Endodermal cell (in vitro differentiated cells): Measurements from ENCODE around the gene IL22RA2. TPM values are rescaled to one million over a fixed set of nuclear protein-coding genes. Genes with fewer than 3 reads are reported as not detected.

ENCODE experiments used
- DNase-seq: peaks from one replicate; pipeline ENCODE4 v3.0.0-alpha.2; 2017
- H3K27ac ChIP-seq: 2 replicates; pipeline ENCODE4 v1.5.1; 2013; ENCODE audit warnings: mild to moderate bottlenecking, low read depth, low read length, moderate library complexity
- H3K27me3 ChIP-seq: 2 replicates; pipeline ENCODE4 v1.6.1; 2013; ENCODE audit warnings: mild to moderate bottlenecking, low read length, moderate library complexity; ENCODE audit not compliant: insufficient read depth, control insufficient read depth, poor library complexity, severe bottlenecking
- H3K36me3 ChIP-seq: 2 replicates; pipeline ENCODE4 v1.7.0; 2013; ENCODE audit warnings: mild to moderate bottlenecking, low read length, moderate library complexity; ENCODE audit not compliant: control insufficient read depth, insufficient read depth
- H3K4me1 ChIP-seq: one replicate; pipeline ENCODE4 v1.7.0; 2013; ENCODE audit warnings: low read length; ENCODE audit not compliant: control insufficient read depth, insufficient read depth
- H3K4me3 ChIP-seq: 2 replicates; pipeline ENCODE4 v1.5.1; 2013; ENCODE audit warnings: mild to moderate bottlenecking, low read length, moderate library complexity
- H3K9ac ChIP-seq: 2 replicates; pipeline ENCODE4 v1.6.1; 2013; ENCODE audit warnings: mild to moderate bottlenecking, low read length, moderate library complexity; ENCODE audit not compliant: poor library complexity, severe bottlenecking; ENCODE audit errors: extremely low read depth
- H3K9me3 ChIP-seq: 2 replicates; pipeline ENCODE4 v1.6.1; 2013; ENCODE audit warnings: mild to moderate bottlenecking, low read length, moderate library complexity; ENCODE audit not compliant: control insufficient read depth
- H3K27ac Mint-ChIP-seq: 2 replicates; pipeline ENCODE4 v1.8.0; 2020; ENCODE audit warnings: mixed read lengths
- H3K27me3 Mint-ChIP-seq: 2 replicates; pipeline ENCODE4 v1.8.0; 2021; ENCODE audit warnings: mild to moderate bottlenecking, mixed read lengths; ENCODE audit not compliant: insufficient read depth
- H3K36me3 Mint-ChIP-seq: 2 replicates; pipeline ENCODE4 v1.8.0; 2020; ENCODE audit warnings: low read depth, mixed read lengths
- H3K4me1 Mint-ChIP-seq: 2 replicates; pipeline ENCODE4 v1.8.0; 2020; ENCODE audit warnings: mixed read lengths
- H3K4me3 Mint-ChIP-seq: 2 replicates; pipeline ENCODE4 v1.8.0; 2020; ENCODE audit warnings: mild to moderate bottlenecking, moderate library complexity, mixed read lengths
- H3K9me3 Mint-ChIP-seq: 2 replicates; pipeline ENCODE4 v1.8.0; 2020; ENCODE audit warnings: mild to moderate bottlenecking, mixed read lengths
- CTCF ChIP-seq: fragments of 200-600 bp; sonication (generic); conservative IDR thresholded peaks from 2 replicates; pipeline ENCODE4 v1.5.0; 2021; ENCODE audit warnings: antibody characterized with exemption, mild to moderate bottlenecking
- WGBS, 2 experiments: methylation state at CpG; one replicate each; pipeline versions ENCODE4 v1.1.5 to v1.1.7; 2013; ENCODE audit warnings: missing lambda C conversion rate in 2 of 2, mixed read lengths in 1 of 2; ENCODE audit not compliant: insufficient coverage in 1 of 2, insufficient read length in 1 of 2; 5-methylcytosine and 5-hydroxymethylcytosine counted together
- total RNA-seq, 2 donors: library from RNA; stranded (reverse); fragmentation: NEBNext Ultra II Directional in 1 of 2; extraction: Animal tissue kit (Norgen Biotek cat#: 25700) in 1 of 2; gene quantifications; 2 replicates in 1 of 2; 3 replicates in 1 of 2; pipeline ENCODE4 v1.2.1, GENCODE V29; 2021

Gene IL22RA2
- total RNA-seq, 2 donors from 2014 or later: not detected

GRCh38 chr6:137102050-137102848, 71.2 kb downstream of the IL22RA2 start:
- H3K27me3 Mint-ChIP-seq: peaks cover 2% of the 10 kb centered on the region
- DNase-seq: no peak
- WGBS, 2 experiments: 94 to 96% methylated on average over 3 of the region's 3 CpGs

GRCh38 chr6:137099689-137100403, 73.6 kb downstream of the IL22RA2 start:
- H3K4me1 Mint-ChIP-seq: peaks cover 8% of the 10 kb centered on the region
- Histone ChIP-seq H3K9me3 (peaks cover 43% of the 10 kb centered on the region), H3K4me3 (no peak overlapping the region), H3K9ac (no peak overlapping the region), H3K4me1 (peaks cover 2% of the 10 kb centered on the region), H3K36me3 (no peaks in the 10 kb centered on the region), H3K27me3 (no peaks in the 10 kb centered on the region), H3K27ac (no peak overlapping the region)
- peak overlapping the region; percentile 12 for H3K27ac Mint-ChIP-seq
- peaks cover 43% of the 10 kb centered on the region for H3K9me3 Mint-ChIP-seq
- no peak overlapping the region for H3K4me3 Mint-ChIP-seq
- DNase-seq: no peak
- no peak for TF ChIP-seq CTCF
- 67 to 88% methylated on average over 4 to 8 of the region's 8 CpGs for WGBS, 2 experiments
- H3K27me3 Mint-ChIP-seq: peaks cover 2% of the 10 kb centered on the region
- H3K36me3 Mint-ChIP-seq: peaks cover 3% of the 10 kb centered on the region

More at GRCh38 chr6:137102050-137102848, 71.2 kb downstream of the IL22RA2 start:
- Mint-ChIP-seq H3K4me3 (no peak overlapping the region), H3K4me1 (peaks cover 8% of the 10 kb centered on the region), H3K9me3 (peaks cover 52% of the 10 kb centered on the region), H3K36me3 (peaks cover 3% of the 10 kb centered on the region), H3K27ac (no peak overlapping the region)
- Histone ChIP-seq H3K27ac (no peak overlapping the region), H3K9me3 (peaks cover 66% of the 10 kb centered on the region), H3K4me3 (peak overlapping the region; percentile 70), H3K36me3 (no peaks in the 10 kb centered on the region), H3K9ac (no peak overlapping the region), H3K4me1 (no peaks in the 10 kb centered on the region), H3K27me3 (no peaks in the 10 kb centered on the region)
- no peak for TF ChIP-seq CTCF

- Histone ChIP-seq H3K27me3 (no peaks in the 10 kb centered on the region), H3K27ac (no peak overlapping the region), H3K9ac (no peak overlapping the region), H3K9me3 (peaks cover 20% of the 10 kb centered on the region), H3K36me3 (no peaks in the 10 kb centered on the region), H3K4me1 (peaks cover 4% of the 10 kb centered on the region), H3K4me3 (no peak overlapping the region)
- Mint-ChIP-seq H3K27me3 (peaks cover 2% of the 10 kb centered on the region), H3K27ac (no peak overlapping the region), H3K36me3 (peaks cover 3% of the 10 kb centered on the region), H3K4me3 (no peak overlapping the region), H3K4me1 (peaks cover 10% of the 10 kb centered on the region), H3K9me3 (peaks cover 24% of the 10 kb centered on the region)
- TF ChIP-seq CTCF: no peak
- WGBS, 2 experiments: 97 to 100% methylated on average over 2 to 3 of the region's 3 CpGs
- DNase-seq: no peak
Measured at GRCh38 chr6:137097526-137097925, 75.9 kb downstream of the IL22RA2 start.
